HepG2 (cell line): ENCODE data around the gene GSTK1. TPM values are rescaled to one million over a fixed set of nuclear protein-coding genes. Genes with fewer than 3 reads are reported as not detected.

ENCODE experiments used
- AKAP8 ChIP-seq: sonication (generic); formaldehyde crosslinking; IDR thresholded peaks from 2 replicates; pipeline ENCODE4 v1.5.1; 2020; ENCODE audit warnings: mild to moderate bottlenecking, missing genetic modification reagents
- CBFB ChIP-seq: sonication (generic); formaldehyde crosslinking; IDR thresholded peaks from 2 replicates; pipeline ENCODE4 v1.4.0; 2020; ENCODE audit warnings: missing genetic modification reagents
- CBX2 ChIP-seq, 2 experiments: fragments of 200-600 bp in 1 of 2; sonication (generic); formaldehyde crosslinking in 1 of 2; IDR thresholded peaks; 2 replicates each; pipeline versions ENCODE4 v1.7.0 to v1.8.1; 2018 to 2022; ENCODE audit warnings: low read depth in 2 of 2, low read length in 1 of 2, mild to moderate bottlenecking in 1 of 2, missing genetic modification reagents in 1 of 2
- GABPA ChIP-seq, 2 experiments: IDR thresholded peaks; 2 replicates each; pipeline ENCODE4 v1.6.1; 2011 to 2016; ENCODE audit warnings: low read depth in 2 of 2, low read length in 1 of 2, missing biosample characterization in 1 of 2, missing genetic modification characterization in 1 of 2
- ISL2 ChIP-seq: sonication (generic); formaldehyde crosslinking; IDR thresholded peaks from 2 replicates; pipeline ENCODE4 v1.5.0; 2020; ENCODE audit warnings: missing genetic modification reagents
- MEIS1 ChIP-seq: sonication (generic); formaldehyde crosslinking; IDR thresholded peaks from 2 replicates; pipeline ENCODE4 v1.9.0; 2021; ENCODE audit warnings: mild to moderate bottlenecking, missing genetic modification reagents, moderate library complexity, borderline replicate concordance
- MLLT10 ChIP-seq: sonication (generic); formaldehyde crosslinking; IDR thresholded peaks from 2 replicates; pipeline ENCODE4 v1.4.0; 2020; ENCODE audit warnings: missing genetic modification reagents
- NFIC ChIP-seq: IDR thresholded peaks from 2 replicates; pipeline ENCODE4 v1.6.1; 2012; ENCODE audit warnings: mild to moderate bottlenecking, low read length, inconsistent platforms
- NFKBIZ ChIP-seq: IDR thresholded peaks from 2 replicates; pipeline ENCODE4 v1.6.1; 2018; ENCODE audit warnings: missing genetic modification reagents, missing compliant biosample characterization
- NFYB ChIP-seq: sonication (generic); formaldehyde crosslinking; IDR thresholded peaks from 2 replicates; pipeline ENCODE4 v1.4.0; 2020; ENCODE audit warnings: missing genetic modification reagents
- PBX2 ChIP-seq: IDR thresholded peaks from 2 replicates; pipeline ENCODE4 v1.6.1; 2016; ENCODE audit warnings: control low read depth
- RAD21 ChIP-seq: fragments of 450-650 bp; formaldehyde crosslinking; IDR thresholded peaks from 2 replicates; pipeline ENCODE4 v1.5.0; 2020; ENCODE audit warnings: mild to moderate bottlenecking
- TAF1 ChIP-seq: sonication (generic); formaldehyde crosslinking; IDR thresholded peaks from 2 replicates; pipeline ENCODE4 v1.4.0; 2020; ENCODE audit warnings: missing genetic modification reagents
- TBL1XR1 ChIP-seq: fragments of 150-350 bp; IDR thresholded peaks from 2 replicates; pipeline ENCODE4 v1.6.1; 2014; ENCODE audit warnings: borderline replicate concordance, low read length; ENCODE audit not compliant: partially characterized antibody
- TMF1 ChIP-seq: sonication (generic); formaldehyde crosslinking; IDR thresholded peaks from 2 replicates; pipeline ENCODE4 v1.8.1; 2022; ENCODE audit warnings: low read depth, missing genetic modification reagents
- UBTF ChIP-seq: sonication (generic); formaldehyde crosslinking; IDR thresholded peaks from 2 replicates; pipeline ENCODE4 v1.4.0; 2020; ENCODE audit warnings: mild to moderate bottlenecking, missing genetic modification reagents
- ZGPAT ChIP-seq: IDR thresholded peaks from 2 replicates; pipeline ENCODE4 v1.6.1; 2016; ENCODE audit warnings: mild to moderate bottlenecking
- ZNF230 ChIP-seq: sonication (generic); formaldehyde crosslinking; IDR thresholded peaks from 2 replicates; pipeline ENCODE4 v1.4.0; 2020; ENCODE audit warnings: mild to moderate bottlenecking, missing genetic modification reagents
- ZNF546 ChIP-seq: sonication (generic); formaldehyde crosslinking; conservative IDR thresholded peaks from 2 replicates; pipeline ENCODE4 v1.8.1; 2023; ENCODE audit warnings: mild to moderate bottlenecking, missing genetic modification reagents
- ZNF580 ChIP-seq: IDR thresholded peaks from 2 replicates; pipeline ENCODE4 v1.6.1; 2016; ENCODE audit warnings: low read depth, borderline replicate concordance
- ZNF589 ChIP-seq: sonication (generic); formaldehyde crosslinking; conservative IDR thresholded peaks from 2 replicates; pipeline ENCODE4 v1.8.0; 2022; ENCODE audit warnings: mild to moderate bottlenecking, moderate library complexity, missing genetic modification reagents
- ZNF660 ChIP-seq: sonication (generic); formaldehyde crosslinking; IDR thresholded peaks from 2 replicates; pipeline ENCODE4 v1.5.1; 2020; ENCODE audit warnings: mild to moderate bottlenecking, low read depth, missing genetic modification reagents, borderline replicate concordance
- ZNF703 ChIP-seq: sonication (generic); formaldehyde crosslinking; IDR thresholded peaks from 2 replicates; pipeline ENCODE4 v1.5.1; 2020; ENCODE audit warnings: missing genetic modification reagents, mild to moderate bottlenecking, moderate library complexity, borderline replicate concordance
- polyA plus RNA-seq, 8 experiments: library from polyadenylated mRNA; depleted of rRNA in 3 of 8; stranded (reverse) in 7 of 8; unstranded in 1 of 8; fragments of >200 nt; fragmentation: Illumina TruSeq in 4 of 8; extraction: Trizol in 4 of 8; gene quantifications; 2 replicates each; pipeline versions ENCODE4 v1.2.1 to v1.2.3, GENCODE V29; 2011 to 2016; ENCODE audit warnings: low read depth in 4 of 8, missing spikeins in 1 of 8, mixed read lengths in 1 of 8; ENCODE audit not compliant: insufficient read depth in 1 of 8
- total RNA-seq, 5 experiments: library from RNA; depleted of rRNA; stranded (reverse); fragments of >200 nt; fragmentation: Illumina TruSeq; extraction: Trizol; gene quantifications; 2 replicates each; pipeline ENCODE4 v1.2.3, GENCODE V29; 2016; ENCODE audit warnings: low read depth in 1 of 5
- TF ChIP-seq, protein P1 (sequence below): IDR thresholded peaks from 2 replicates; pipeline ENCODE4 v1.6.1; 2012; ENCODE audit warnings: inconsistent platforms

Gene GSTK1
- total and polyA plus RNA-seq, 2 of the 13 experiments (the other 11 are each of a cell fraction or from before 2014, with no cell fraction given), result 64.6 to 92.1 TPM

- TF ChIP-seq TBL1XR1, result no peak
- peak; percentile 52 for TF ChIP-seq GABPA (IDR thresholded peaks at IDR 0.05; ENCODE audit: low read depth, low read length)
- peak; percentile 79 for TF ChIP-seq GABPA (CRISPR knock-in tag; IDR thresholded peaks at IDR 0.05; ENCODE audit: low read depth)
- TF ChIP-seq UBTF, result peak; percentile 82
- peak; percentile 83 for TF ChIP-seq ZGPAT
- TF ChIP-seq ZNF660, result no peak
- peak; percentile 89 for TF ChIP-seq ZNF230 (CRISPR knock-in tag)
- TF ChIP-seq, protein P1, sequence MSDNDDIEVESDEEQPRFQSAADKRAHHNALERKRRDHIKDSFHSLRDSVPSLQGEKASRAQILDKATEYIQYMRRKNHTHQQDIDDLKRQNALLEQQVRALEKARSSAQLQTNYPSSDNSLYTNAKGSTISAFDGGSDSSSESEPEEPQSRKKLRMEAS, result peak; percentile 81
- TF ChIP-seq ZNF546 (CRISPR knock-in tag), result no peak
- peak; percentile 76; the same call in 1 of the 2 replicates for TF ChIP-seq NFKBIZ (CRISPR knock-in tag)
- TF ChIP-seq CBX2 (IDR thresholded peaks at IDR 0.05; ENCODE audit: low read depth, low read length), result no peak
- no peak for TF ChIP-seq CBX2 (CRISPR knock-in tag; IDR thresholded peaks at IDR 0.05; ENCODE audit: low read depth)
- peak; percentile 22 for TF ChIP-seq RAD21 (CRISPR knock-in tag)
- TF ChIP-seq PBX2 (CRISPR knock-in tag), result no peak
- TF ChIP-seq NFIC, result peak; percentile 50; the same call in 1 of the 2 replicates
- TF ChIP-seq ZNF589 (CRISPR knock-in tag), result no peak
- no peak; the same call in 1 of the 2 replicates for TF ChIP-seq ZNF703 (CRISPR knock-in tag)
- peak; percentile 95 for TF ChIP-seq TAF1 (CRISPR knock-in tag)
- TF ChIP-seq MLLT10, result no peak
- TF ChIP-seq AKAP8 (CRISPR knock-in tag), result 0 out of 2 replicates have a peak, but pooled peaks have one; percentile 57
- TF ChIP-seq MEIS1 (CRISPR knock-in tag), result no peak
- TF ChIP-seq NFYB (CRISPR knock-in tag), result peak; percentile 35; the same call in 1 of the 2 replicates
- 0 out of 2 replicates have a peak, but pooled peaks have one; percentile 49 for TF ChIP-seq TMF1 (CRISPR knock-in tag)
- peak; percentile 81 for TF ChIP-seq ZNF580 (CRISPR knock-in tag)
- peak; percentile 19; the same call in 1 of the 2 replicates for TF ChIP-seq CBFB (CRISPR knock-in tag)
- TF ChIP-seq ISL2 (CRISPR knock-in tag), result peak; percentile 56; the same call in 1 of the 2 replicates
These were observed at the start of gene GSTK1 (continued) for GRCh38 chr7:143263266-143264195.
